OCI-LY1 (cell line): ENCODE data around the gene EPX.
A peak's percentile ranks its signal among the peaks of the same experiment; 100 is the strongest.

Experiments used
- H2AFZ ChIP-seq: fragments of 200-600 bp; sonication (generic), shearing (Covaris generic); 2 replicates; pipeline ENCODE4 v1.6.0; 2014; ENCODE audit warnings: antibody characterized with exemption, mild to moderate bottlenecking, low read length
- H3F3A ChIP-seq: fragments of 200-600 bp; sonication (generic), shearing (Covaris generic); 2 replicates; pipeline ENCODE4 v1.6.0; 2014; ENCODE audit warnings: mild to moderate bottlenecking, antibody characterized with exemption, low read length, moderate library complexity; ENCODE audit not compliant: insufficient read depth
- H3K27ac ChIP-seq: fragments of 200-600 bp; sonication (generic); 2 replicates; pipeline ENCODE4 v1.5.1; 2014; ENCODE audit warnings: low read length, mixed run types, mild to moderate bottlenecking, low read depth; ENCODE audit not compliant: poor library complexity, severe bottlenecking
- H3K27me3 ChIP-seq: fragments of 200-600 bp; sonication (generic); 2 replicates; pipeline ENCODE4 v1.6.0; 2014; ENCODE audit warnings: antibody characterized with exemption, mild to moderate bottlenecking, low read length, moderate library complexity; ENCODE audit not compliant: insufficient read depth
- H3K36me3 ChIP-seq: fragments of 200-600 bp; sonication (generic); 2 replicates; pipeline ENCODE4 v1.6.1; 2014; ENCODE audit warnings: mild to moderate bottlenecking, antibody characterized with exemption, low read length, moderate library complexity, mixed read lengths; ENCODE audit not compliant: insufficient read depth
- H3K4me1 ChIP-seq: fragments of 200-600 bp; sonication (generic); 2 replicates; pipeline ENCODE4 v1.5.1; 2014; ENCODE audit warnings: mild to moderate bottlenecking, low read length, moderate library complexity; ENCODE audit not compliant: insufficient read depth, severe bottlenecking
- H3K4me2 ChIP-seq: fragments of 200-600 bp; sonication (generic), shearing (Covaris generic); 2 replicates; pipeline ENCODE4 v1.6.1; 2014; ENCODE audit warnings: low read length
- H3K4me3 ChIP-seq: fragments of 200-600 bp; sonication (generic); 2 replicates; pipeline ENCODE4 v1.5.1; 2014; ENCODE audit warnings: low read length, low read depth, mild to moderate bottlenecking, mixed read lengths; ENCODE audit not compliant: poor library complexity, severe bottlenecking
- H3K79me2 ChIP-seq: fragments of 200-600 bp; shearing (Covaris generic); 2 replicates; pipeline ENCODE4 v1.6.1; 2016; ENCODE audit warnings: mixed run types, low read length, mixed read lengths; ENCODE audit not compliant: insufficient read depth
- H3K9ac ChIP-seq: fragments of 200-600 bp; sonication (generic), shearing (Covaris generic); 2 replicates; pipeline ENCODE4 v1.6.1; 2014; ENCODE audit warnings: mild to moderate bottlenecking, low read length, mixed read lengths
- H3K9me2 ChIP-seq: fragments of 200-600 bp; sonication (generic), shearing (Covaris generic); 2 replicates; pipeline ENCODE4 v1.6.1; 2014; ENCODE audit warnings: low read depth, mild to moderate bottlenecking, low read length, mixed read lengths
- H3K9me3 ChIP-seq: fragments of 200-600 bp; shearing (Covaris generic); 2 replicates; pipeline ENCODE4 v1.6.1; 2014; ENCODE audit warnings: low read length, mixed read lengths
- H4K20me1 ChIP-seq: fragments of 200-600 bp; sonication (generic), shearing (Covaris generic); 2 replicates; pipeline ENCODE4 v1.6.0; 2016; ENCODE audit warnings: mild to moderate bottlenecking, low read length; ENCODE audit not compliant: insufficient read depth
- EZH2 ChIP-seq: fragments of 200-600 bp; sonication (generic), shearing (Covaris generic); IDR thresholded peaks from 2 replicates; pipeline ENCODE4 v1.8.0; 2017; ENCODE audit warnings: borderline replicate concordance, mixed run types, mild to moderate bottlenecking, antibody characterized with exemption, low read length, moderate library complexity, mixed read lengths
- TF ChIP-seq, protein P1 (sequence below): fragments of 200-600 bp; sonication (generic), shearing (Covaris generic); IDR thresholded peaks from 2 replicates; pipeline ENCODE4 v1.5.1; 2017; ENCODE audit warnings: mild to moderate bottlenecking, antibody characterized with exemption, low read length, moderate library complexity, mixed read lengths

The EPX gene

DNA sequence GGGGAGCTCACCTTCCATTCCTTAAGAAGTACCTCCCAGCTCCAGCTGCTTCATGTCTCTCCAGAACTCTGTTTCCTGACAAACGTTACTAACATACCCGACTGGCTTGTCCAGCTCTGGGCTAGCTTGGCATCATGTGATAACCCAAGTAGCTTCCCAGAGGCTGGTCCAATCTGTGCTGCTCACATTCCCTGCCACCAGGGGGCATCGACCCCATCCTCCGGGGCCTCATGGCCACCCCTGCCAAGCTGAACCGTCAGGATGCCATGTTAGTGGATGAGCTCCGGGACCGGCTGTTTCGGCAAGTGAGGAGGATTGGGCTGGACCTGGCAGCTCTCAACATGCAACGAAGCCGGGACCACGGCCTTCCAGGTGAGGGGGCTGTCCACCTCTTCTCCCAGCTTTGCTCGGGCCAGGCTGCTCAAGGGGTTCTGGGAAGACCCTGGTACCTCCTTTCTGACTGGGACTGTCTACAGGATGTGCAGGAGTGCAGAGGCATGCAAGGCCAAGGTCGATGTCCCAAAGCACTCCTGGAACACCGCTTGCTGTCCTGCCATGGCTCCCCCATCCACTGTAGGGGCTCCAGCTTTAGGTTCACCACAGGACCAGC lies 7.6 kb downstream of the EPX start:
- Histone ChIP-seq H3K27me3 (peaks cover 5% of the 10 kb centered on the region; the same call in 1 of the 2 replicates), H3K4me3 (no peak overlapping the region), H3K79me2 (no peaks in the 10 kb centered on the region), H3K4me2 (no peak overlapping the region), H2AFZ (no peak overlapping the region), H4K20me1 (no peaks in the 10 kb centered on the region), H3F3A (no peaks in the 10 kb centered on the region), H3K9ac (no peak overlapping the region), H3K27ac (no peak overlapping the region), H3K9me2 (no peaks in the 10 kb centered on the region), H3K4me1 (no peaks in the 10 kb centered on the region), H3K9me3 (no peaks in the 10 kb centered on the region), H3K36me3 (no peaks in the 10 kb centered on the region)
- no peak for TF ChIP-seq EZH2
- TF ChIP-seq, protein P1, sequence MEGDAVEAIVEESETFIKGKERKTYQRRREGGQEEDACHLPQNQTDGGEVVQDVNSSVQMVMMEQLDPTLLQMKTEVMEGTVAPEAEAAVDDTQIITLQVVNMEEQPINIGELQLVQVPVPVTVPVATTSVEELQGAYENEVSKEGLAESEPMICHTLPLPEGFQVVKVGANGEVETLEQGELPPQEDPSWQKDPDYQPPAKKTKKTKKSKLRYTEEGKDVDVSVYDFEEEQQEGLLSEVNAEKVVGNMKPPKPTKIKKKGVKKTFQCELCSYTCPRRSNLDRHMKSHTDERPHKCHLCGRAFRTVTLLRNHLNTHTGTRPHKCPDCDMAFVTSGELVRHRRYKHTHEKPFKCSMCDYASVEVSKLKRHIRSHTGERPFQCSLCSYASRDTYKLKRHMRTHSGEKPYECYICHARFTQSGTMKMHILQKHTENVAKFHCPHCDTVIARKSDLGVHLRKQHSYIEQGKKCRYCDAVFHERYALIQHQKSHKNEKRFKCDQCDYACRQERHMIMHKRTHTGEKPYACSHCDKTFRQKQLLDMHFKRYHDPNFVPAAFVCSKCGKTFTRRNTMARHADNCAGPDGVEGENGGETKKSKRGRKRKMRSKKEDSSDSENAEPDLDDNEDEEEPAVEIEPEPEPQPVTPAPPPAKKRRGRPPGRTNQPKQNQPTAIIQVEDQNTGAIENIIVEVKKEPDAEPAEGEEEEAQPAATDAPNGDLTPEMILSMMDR: peak; percentile 78

DNA sequence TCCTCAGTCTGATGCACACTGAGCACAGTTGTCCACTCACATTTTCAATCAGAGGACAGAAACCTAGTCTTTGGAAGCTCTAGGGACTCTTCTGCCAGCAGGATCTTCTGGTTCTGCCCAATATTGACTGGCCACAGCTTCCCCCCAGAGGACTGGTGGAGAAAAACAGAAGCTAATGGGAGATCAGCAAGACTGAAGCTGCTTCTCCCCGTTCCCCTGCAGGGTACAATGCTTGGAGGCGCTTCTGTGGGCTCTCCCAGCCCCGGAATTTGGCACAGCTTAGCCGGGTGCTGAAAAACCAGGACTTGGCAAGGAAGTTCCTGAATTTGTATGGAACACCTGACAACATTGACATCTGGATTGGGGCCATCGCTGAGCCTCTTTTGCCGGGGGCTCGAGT lies 10.3 kb downstream of the EPX start:
- Histone ChIP-seq H3F3A (no peaks in the 10 kb centered on the region), H3K27ac (no peak overlapping the region), H3K79me2 (no peaks in the 10 kb centered on the region), H3K4me1 (no peaks in the 10 kb centered on the region), H3K4me2 (no peak overlapping the region), H3K9me3 (no peaks in the 10 kb centered on the region), H3K9ac (no peak overlapping the region), H3K27me3 (no peaks in the 10 kb centered on the region; the same call in 1 of the 2 replicates), H3K36me3 (no peaks in the 10 kb centered on the region), H3K9me2 (no peaks in the 10 kb centered on the region), H3K4me3 (no peak overlapping the region), H4K20me1 (no peaks in the 10 kb centered on the region), H2AFZ (no peak overlapping the region)
- no peak for TF ChIP-seq EZH2

DNA sequence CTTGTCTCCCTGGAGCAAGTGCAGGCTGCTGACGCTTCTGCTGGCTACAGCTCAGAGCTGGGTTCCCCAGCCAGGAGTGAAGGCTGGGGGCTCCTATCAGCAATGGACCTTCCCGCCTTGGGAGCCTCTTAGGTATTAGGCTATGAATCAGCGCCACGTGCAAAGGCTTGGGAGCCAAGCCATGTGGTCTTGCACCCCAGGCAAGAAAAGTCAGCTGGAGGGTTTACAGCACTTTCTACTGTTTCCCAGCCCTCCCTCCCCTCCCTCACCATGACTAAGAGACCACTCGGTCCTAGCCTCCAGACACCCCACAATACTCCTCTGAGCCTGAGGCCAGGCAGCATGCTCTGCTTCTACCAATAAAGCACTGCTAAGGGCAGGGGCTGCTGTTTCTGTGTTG lies 12.3 kb downstream of the EPX start:
- Histone ChIP-seq H3K4me1 (no peaks in the 10 kb centered on the region), H3K27me3 (no peaks in the 10 kb centered on the region; the same call in 1 of the 2 replicates), H3F3A (no peaks in the 10 kb centered on the region), H3K9ac (no peak overlapping the region), H3K4me3 (no peak overlapping the region), H4K20me1 (no peaks in the 10 kb centered on the region), H3K9me3 (no peaks in the 10 kb centered on the region), H3K9me2 (no peaks in the 10 kb centered on the region), H3K79me2 (no peaks in the 10 kb centered on the region), H3K36me3 (no peaks in the 10 kb centered on the region), H2AFZ (no peak overlapping the region), H3K4me2 (no peak overlapping the region), H3K27ac (no peak overlapping the region)
- no peak for TF ChIP-seq EZH2
- TF ChIP-seq, protein P1: no peak

DNA sequence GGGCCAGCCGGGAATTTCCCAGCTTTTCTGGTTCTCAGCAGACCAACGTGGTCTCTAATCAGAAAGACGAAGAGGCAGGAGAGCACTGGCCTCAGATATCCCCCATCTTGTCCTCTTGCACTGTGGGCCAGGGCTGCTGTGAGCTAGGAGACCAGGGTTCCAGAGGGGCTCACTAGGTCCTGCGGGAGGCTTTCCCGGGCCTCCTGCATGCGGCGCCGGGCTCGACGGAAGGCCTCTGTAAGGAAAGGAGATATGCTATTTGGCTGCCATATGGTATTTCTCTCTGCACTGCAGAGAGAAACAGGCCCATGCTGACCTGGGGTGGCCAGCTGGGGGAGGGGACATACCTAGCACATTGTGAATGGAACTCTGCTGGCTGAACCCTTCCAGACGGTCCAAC lies 13.4 kb downstream of the EPX start:
- Histone ChIP-seq H3K36me3 (no peaks in the 10 kb centered on the region), H3K79me2 (no peaks in the 10 kb centered on the region), H3K9ac (no peak overlapping the region), H3K27me3 (no peaks in the 10 kb centered on the region; the same call in 1 of the 2 replicates), H2AFZ (no peak overlapping the region), H3K4me3 (no peak overlapping the region), H3K27ac (no peak overlapping the region), H3K4me2 (no peak overlapping the region), H3F3A (no peaks in the 10 kb centered on the region), H3K4me1 (no peaks in the 10 kb centered on the region), H3K9me3 (no peaks in the 10 kb centered on the region), H4K20me1 (no peaks in the 10 kb centered on the region), H3K9me2 (no peaks in the 10 kb centered on the region)
- no peak for TF ChIP-seq EZH2
